ENCODE measurements around the gene BCAS1.

BCAS1 gene

GRCh38 chr20:54090230-54091119 lies 20.1 kb upstream of the BCAS1 start:
- no peak overlapping the region for H3K4me3 ChIP-seq (replicated peaks; ENCODE audit: low read depth, low read length)
- DNase-seq (ENCODE audit: extremely low read depth, low read depth) = no peak
- TF ChIP-seq CTCF (IDR thresholded peaks at IDR 0.05; ENCODE audit: low read depth, low read length, missing control alignments) = no peak

GRCh38 chr20:54088430-54088829 lies 18.0 kb upstream of the BCAS1 start:
- no peak overlapping the region for H3K4me3 ChIP-seq (replicated peaks; ENCODE audit: low read depth, low read length)
- no peak for DNase-seq (ENCODE audit: extremely low read depth, low read depth)
- TF ChIP-seq CTCF (IDR thresholded peaks at IDR 0.05; ENCODE audit: low read depth, low read length, missing control alignments) = no peak

GRCh38 chr20:54086507-54087039 lies 16.2 kb upstream of the BCAS1 start:
- no peak for DNase-seq (ENCODE audit: extremely low read depth, low read depth)
- TF ChIP-seq CTCF (IDR thresholded peaks at IDR 0.05; ENCODE audit: low read depth, low read length, missing control alignments) = no peak
- H3K4me3 ChIP-seq (replicated peaks; ENCODE audit: low read depth, low read length) = no peak overlapping the region

- H3K4me3 ChIP-seq (replicated peaks; ENCODE audit: low read depth, low read length) = no peak overlapping the region
- DNase-seq (ENCODE audit: extremely low read depth, low read depth) = no peak
- no peak for TF ChIP-seq CTCF (IDR thresholded peaks at IDR 0.05; ENCODE audit: low read depth, low read length, missing control alignments)
Measured at GRCh38 chr20:54085910-54086309, 15.5 kb upstream of the BCAS1 start.

- H3K4me3 ChIP-seq (replicated peaks; ENCODE audit: low read depth, low read length) = no peak overlapping the region
- TF ChIP-seq CTCF (IDR thresholded peaks at IDR 0.05; ENCODE audit: low read depth, low read length, missing control alignments) = no peak
- no peak for DNase-seq (ENCODE audit: extremely low read depth, low read depth)
Measured at GRCh38 chr20:54085425-54085824, 15.0 kb upstream of the BCAS1 start.

GRCh38 chr20:54084727-54085388 lies 14.5 kb upstream of the BCAS1 start:
- no peak for DNase-seq (ENCODE audit: extremely low read depth, low read depth)
- H3K4me3 ChIP-seq (replicated peaks; ENCODE audit: low read depth, low read length) = no peak overlapping the region
- no peak for TF ChIP-seq CTCF (IDR thresholded peaks at IDR 0.05; ENCODE audit: low read depth, low read length, missing control alignments)

All from HFF-Myc (cell line).